Right renal pelvis (tissue), 4 donors: ENCODE data around the gene RNF2. TPM values are rescaled to one million over a fixed set of nuclear protein-coding genes. Genes with fewer than 3 reads are reported as not detected.
"Not testable (repeated sequence)": the region's sequence is repeated elsewhere in the genome, so short reads cannot be mapped to it uniquely, and the experiment has no call there.

Experiments
- DNase-seq, 4 donors: peaks; one replicate each; pipeline ENCODE4 v3.0.0-alpha.2; 2013; ENCODE audit warnings: low read depth in 4 of 4, low spot score in 3 of 4, missing footprints in 1 of 4
- polyA plus RNA-seq, 4 donors: library from polyadenylated mRNA; unstranded; fragments of 120-200 nt; gene quantifications; one replicate each; pipeline ENCODE4 v1.2.1, GENCODE V29; 2013; ENCODE audit not compliant: insufficient read length in 4 of 4

Gene RNF2
- polyA plus RNA-seq, 4 donors, result 49.7 to 63.7 (median 61.5) TPM

GRCh38 chr1:185046668-185047067, 1.3 kb downstream of the RNF2 start:
- no peak for DNase-seq

- DNase-seq, result no peak
Measured at GRCh38 chr1:185049670-185050069, 4.3 kb downstream of the RNF2 start.

GRCh38 chr1:185050823-185051451, 5.6 kb downstream of the RNF2 start:
- DNase-seq, result no peak

GRCh38 chr1:185053204-185053603, 7.8 kb downstream of the RNF2 start:
- no peak for DNase-seq

DNA sequence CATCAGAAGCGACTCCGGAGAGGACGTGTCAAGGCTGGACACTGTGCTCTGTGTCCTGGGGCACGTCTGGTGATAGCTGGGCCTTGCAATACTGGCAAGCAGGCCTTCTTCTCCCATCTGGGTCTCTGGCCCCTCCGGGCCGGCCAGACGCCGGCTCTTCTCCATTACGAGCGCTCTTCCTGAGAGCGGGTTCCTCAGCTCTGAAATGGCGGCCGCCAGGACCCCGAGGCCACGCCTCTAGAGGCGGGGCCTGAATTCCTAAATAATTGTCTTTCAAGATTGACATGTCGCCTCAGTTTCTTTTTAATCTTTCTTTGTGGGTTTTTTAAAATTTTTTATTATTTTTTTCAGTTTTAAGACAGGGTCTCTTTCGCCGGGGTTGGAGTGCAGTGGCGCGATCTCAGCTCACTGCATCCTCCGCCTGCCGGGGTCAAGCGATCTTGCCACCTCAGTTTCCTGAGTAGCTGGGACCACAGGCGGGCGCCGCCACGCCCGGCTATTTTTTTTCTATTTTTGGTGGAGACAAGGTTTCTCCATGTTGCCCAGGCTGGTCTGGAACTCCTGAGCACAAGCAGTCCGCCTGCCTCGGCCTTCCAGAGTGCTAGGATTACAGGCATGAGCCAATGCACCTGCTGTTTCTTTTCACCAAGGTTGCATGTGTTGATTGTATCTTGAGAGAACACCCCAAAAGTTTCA, 9.2 kb downstream of the RNF2 start:
- DNase-seq, result no peak

GRCh38 chr1:185058110-185058509, 12.8 kb downstream of the RNF2 start:
- DNase-seq, result no peak

- no peak for DNase-seq
Measured at GRCh38 chr1:185058876-185059275, 13.5 kb downstream of the RNF2 start.

DNA sequence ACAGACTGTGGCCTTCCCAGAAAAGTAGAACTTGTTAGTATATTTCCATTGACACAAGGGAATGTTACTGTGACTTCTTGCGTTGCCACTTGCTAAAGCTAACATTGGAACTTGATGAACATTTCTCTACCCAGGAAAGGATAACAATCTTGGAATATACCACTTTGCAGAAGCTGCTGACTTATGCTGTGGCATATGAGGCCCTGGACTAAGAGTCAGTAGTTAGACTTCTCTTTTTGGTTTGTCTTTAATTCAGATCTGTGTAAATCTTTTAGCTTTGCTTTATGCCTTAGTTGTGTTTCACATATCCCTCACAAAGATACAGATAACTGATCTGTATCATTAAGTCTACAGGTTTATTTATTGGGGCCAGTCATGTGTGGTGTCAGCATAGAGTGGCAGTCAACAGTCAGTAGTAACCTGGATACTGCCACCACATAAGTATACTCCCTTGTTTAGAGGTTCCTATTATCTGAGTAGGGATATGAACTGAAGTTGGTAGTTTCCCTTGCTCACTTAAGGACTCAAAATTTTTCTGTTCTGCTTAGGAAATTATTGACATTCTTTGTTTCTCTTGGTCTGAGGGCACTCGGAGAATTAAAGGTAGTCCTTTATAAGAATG, 14.7 kb downstream of the RNF2 start:
- DNase-seq, result no peak

DNA sequence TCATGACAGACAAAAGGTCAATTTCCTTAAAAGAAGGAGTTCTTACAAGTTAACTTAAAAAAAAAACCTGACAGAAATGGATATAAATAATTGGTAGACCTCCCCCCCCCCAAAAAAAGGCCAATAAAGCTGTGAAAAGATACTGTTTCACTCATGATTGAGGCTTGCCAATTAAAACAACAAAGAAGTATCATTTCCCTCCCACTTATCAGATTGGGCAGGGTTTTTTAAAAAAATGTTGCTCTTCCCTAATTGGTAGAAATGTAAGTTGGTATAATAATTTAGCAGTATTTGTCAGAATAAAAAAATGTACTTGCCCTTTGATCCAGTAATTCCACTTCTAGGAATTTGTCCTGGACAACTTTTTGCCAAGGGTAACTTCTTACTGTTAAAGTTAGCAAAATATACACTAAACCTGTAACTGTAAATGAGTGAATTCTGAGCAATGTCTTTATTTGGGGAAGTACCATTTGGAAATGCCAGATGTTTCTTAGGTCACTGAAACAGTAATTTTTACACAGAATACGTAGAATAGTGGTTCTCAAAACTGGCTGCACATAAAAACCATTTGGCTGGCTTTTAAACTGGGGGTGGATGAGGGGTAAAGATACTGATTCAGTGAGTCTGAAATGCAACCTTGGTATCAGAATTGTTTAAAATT, 17.5 kb downstream of the RNF2 start:
- DNase-seq, result no peak

- no peak for DNase-seq
Measured at GRCh38 chr1:185063719-185064118, 18.4 kb downstream of the RNF2 start.

DNA sequence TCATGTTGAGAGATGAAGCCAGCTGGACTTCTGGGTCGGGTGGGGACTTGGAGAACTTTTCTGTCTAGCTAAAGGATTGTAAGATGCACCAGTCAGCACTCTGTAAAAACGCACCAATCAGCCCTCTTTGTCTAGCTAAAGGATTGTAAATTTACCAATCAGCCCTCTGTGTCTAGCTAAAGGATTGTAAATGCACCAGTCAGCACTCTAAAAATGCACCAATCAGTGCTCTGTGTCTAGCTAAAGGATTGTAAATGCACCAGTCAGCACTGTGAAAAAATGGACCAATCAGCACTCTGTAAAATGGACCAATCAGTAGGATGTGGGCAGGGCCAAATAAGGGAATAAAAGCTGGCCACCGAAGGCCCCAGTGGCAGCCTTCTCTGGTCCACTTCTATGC, 19.6 kb downstream of the RNF2 start:
- DNase-seq, result not testable (repeated sequence)

GRCh38 chr1:185066181-185066580, 20.8 kb downstream of the RNF2 start:
- no peak for DNase-seq

DNA sequence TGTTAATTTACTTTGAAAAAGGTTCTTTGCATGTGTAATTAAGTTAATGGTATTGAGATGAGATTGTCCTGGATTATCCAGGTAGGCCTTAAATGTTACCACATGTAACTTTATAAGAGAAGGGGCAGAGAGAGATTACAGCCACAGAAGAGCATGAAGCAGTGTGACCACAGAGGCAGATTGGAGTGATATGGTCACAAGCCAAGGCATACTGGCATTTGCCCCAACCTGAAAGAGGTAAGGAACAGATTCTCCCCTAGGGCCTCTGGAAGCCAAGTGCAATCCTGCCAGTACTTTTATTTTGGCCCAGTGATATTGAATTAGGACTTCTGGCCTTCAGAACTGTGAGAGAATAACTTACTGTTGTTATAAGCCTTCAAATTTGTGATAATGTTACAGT, 23.0 kb downstream of the RNF2 start:
- no peak for DNase-seq

GRCh38 chr1:185069202-185069772, 23.9 kb downstream of the RNF2 start:
- no peak for DNase-seq

DNA sequence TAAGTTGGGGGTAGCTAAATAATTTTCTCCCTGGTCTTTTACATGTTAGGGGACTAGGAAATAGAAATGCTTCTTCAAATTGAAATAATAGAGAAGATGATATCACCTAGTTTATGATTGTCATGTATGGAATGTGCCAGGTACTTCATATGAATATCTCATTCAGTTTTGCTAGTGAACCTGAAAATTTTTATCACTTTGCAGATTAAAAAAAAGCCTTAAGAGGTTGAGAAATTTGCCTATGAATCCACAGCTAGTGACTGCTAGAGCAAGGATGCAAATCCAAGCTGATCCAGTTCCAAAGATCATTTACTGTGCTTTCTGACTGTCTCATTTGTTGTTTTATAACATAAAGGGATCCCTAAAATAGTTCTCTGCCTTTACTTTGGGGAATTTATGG, 24.7 kb downstream of the RNF2 start:
- no peak for DNase-seq

- DNase-seq, result no peak
Measured at GRCh38 chr1:185073725-185074124, 28.4 kb downstream of the RNF2 start.

- DNase-seq, result no peak
Measured at GRCh38 chr1:185074307-185074706, 28.9 kb downstream of the RNF2 start.

- no peak for DNase-seq
Measured at GRCh38 chr1:185075476-185075875, 30.1 kb downstream of the RNF2 start.

DNA sequence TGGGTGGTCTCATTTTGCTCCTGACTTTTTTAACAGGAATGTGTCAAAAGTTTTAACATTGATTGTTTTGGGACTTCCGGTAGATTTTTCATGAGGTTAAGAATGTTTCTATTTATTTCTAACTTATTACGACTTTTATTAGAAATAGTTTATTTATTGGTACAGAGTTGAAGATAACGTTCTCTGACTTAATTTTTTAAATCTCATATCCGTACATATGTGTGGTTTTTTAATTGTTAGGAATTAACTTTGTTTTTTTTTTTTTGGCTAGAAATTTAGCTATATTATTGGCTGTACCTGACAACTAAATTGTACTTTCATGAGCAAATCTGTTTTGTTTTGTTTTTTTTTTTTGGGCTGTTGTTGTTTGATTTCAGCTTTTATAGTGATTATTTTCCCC, 32.0 kb downstream of the RNF2 start:
- no peak for DNase-seq

- DNase-seq, result no peak
Measured at GRCh38 chr1:185080422-185080821, 35.1 kb downstream of the RNF2 start.

GRCh38 chr1:185083818-185084217, 38.5 kb downstream of the RNF2 start:
- DNase-seq, result no peak
